Heart right ventricle (tissue), 16 donors: ENCODE results near the gene MRTFA. TPM values are rescaled to one million over a fixed set of nuclear protein-coding genes. Genes with fewer than 3 reads are reported as not detected.
"Not testable (repeated sequence)": the region's sequence is repeated elsewhere in the genome, so short reads cannot be mapped to it uniquely, and the experiment has no call there.

Source experiments
- ATAC-seq, 8 donors: fragments of 200-7000 bp; cut with Tn5 transposase; one replicate each; pipeline ENCODE4 v1.9.1; 2020; ENCODE audit warnings: mild to moderate bottlenecking in 8 of 8, moderate library complexity in 8 of 8, moderate number of reproducible peaks in 1 of 8
- DNase-seq, 2 donors: peaks; one replicate each; pipeline ENCODE4 v3.0.0-alpha.2; 2020
- H3K27ac ChIP-seq, 10 donors: fragments of 200-600 bp; sonication (generic) in 2 of 10; one replicate each; pipeline versions ENCODE4 v1.5.0 to v1.8.0; 2020 to 2022; ENCODE audit warnings: mild to moderate bottlenecking in 3 of 10
- H3K27me3 ChIP-seq, 7 donors: fragments of 200-600 bp; one replicate each; pipeline ENCODE4 v1.8.0; 2021 to 2022; ENCODE audit warnings: mild to moderate bottlenecking in 2 of 7
- H3K36me3 ChIP-seq, 9 donors: fragments of 200-600 bp; sonication (generic) in 1 of 9; one replicate each; pipeline versions ENCODE4 v1.5.0 to v1.8.0; 2020 to 2022; ENCODE audit warnings: mild to moderate bottlenecking in 2 of 9
- H3K4me1 ChIP-seq, 9 donors: fragments of 200-600 bp; sonication (generic) in 1 of 9; one replicate each; pipeline versions ENCODE4 v1.5.0 to v1.8.0; 2020 to 2022; ENCODE audit warnings: mild to moderate bottlenecking in 4 of 9
- H3K4me3 ChIP-seq, 10 donors: fragments of 200-600 bp; sonication (generic) in 2 of 10; one replicate each; pipeline versions ENCODE4 v1.5.0 to v1.8.0; 2020 to 2022; ENCODE audit warnings: mild to moderate bottlenecking in 7 of 10, moderate library complexity in 2 of 10
- H3K9me3 ChIP-seq, 11 donors: fragments of 200-600 bp in 10 of 11; sonication (generic) in 2 of 11; one replicate each; pipeline versions ENCODE4 v1.5.0 to v1.8.0; 2013 to 2022; ENCODE audit warnings: mild to moderate bottlenecking in 2 of 11, control low read depth in 1 of 11, moderate library complexity in 1 of 11
- WGBS, 2 donors: extraction: QIAGEN DNeasy Blood & Tissue Kit; methylation state at CpG; one replicate each; pipeline ENCODE4 v1.1.7; 2013; ENCODE audit warnings: inconsistent platforms in 1 of 2; 5-methylcytosine and 5-hydroxymethylcytosine counted together
- intact Hi-C, 10 donors: fragments of 100-400 bp; cut with DNase I; formaldehyde crosslinking; loops; one replicate each; pipeline versions ENCODE4 v1.11.1 to v1.14.2; 2022
- polyA plus RNA-seq, 2 donors: library from polyadenylated mRNA; stranded (reverse); fragments of 200-250 nt; gene quantifications; one replicate each; pipeline ENCODE4 v1.2.3, GENCODE V29; 2013
- total RNA-seq, 10 donors: library from RNA; stranded (reverse); fragmentation: NEBNext Ultra II Directional in 3 of 10; extraction: Animal tissue kit (Norgen Biotek cat#: 25700) in 3 of 10; gene quantifications; one replicate each; pipeline versions ENCODE4 v1.2.1 to v1.2.4, GENCODE V29; 2021 to 2023
- TF ChIP-seq, protein P1 (sequence below), 9 donors: fragments of 200-600 bp; sonication (generic) in 2 of 9; IDR thresholded peaks; one replicate each; pipeline versions ENCODE4 v1.5.0 to v1.8.0; 2021 to 2022; ENCODE audit warnings: antibody characterized with exemption in 9 of 9, mild to moderate bottlenecking in 5 of 9, moderate library complexity in 1 of 9
- donor health status: Arrhythmogenic right ventricular cardiomyopathy.
- donor health status: ischemic (EF 13 %, LVEDD 7.1; RV severe dilation, severe dysfunction).
- donor health status: healthy with polysubstance abuse.
- donor health status: DM: no; HTN: yes; CAD: no.
- donor health status: DM: no; HTN: no; CAD: no.
- donor health status: ischemic (EF 25% LVEDD 6.9; RV normal size, moderate dysfunction).
- donor health status: ischemic (EF 25% LVEDD 5.7; RV mildly dilated, moderate dysfunction).
- donor health status: healthy.
- donor health status: DM: yes; HTN: yes; CAD: no.
- donor health status: Ischemic cardiomyopathy.
- donor health status: ischemic (EF 35%, LVEDD 5.7; RV mildly dilated, moderate dysfunction).
- donor health status: nonischemic (EF 11% LVEDD 7.7; RV severe dilation, severe dysfunction).
- donor health status: DM: yes; HTN: yes; CAD: no.
- donor health status: PGD.
- donor health status: ischemic (EF 29% LVEDD 5.4; RV normal size, mild dysfunction).
- donor health status: nonischemic (EF 23%, LVEDD 6.1; RV moderate dilation, normal function).

The MRTFA gene
- total and polyA plus RNA-seq, 12 donors = 13.2 to 30.9 (median 18.9) TPM

DNA sequence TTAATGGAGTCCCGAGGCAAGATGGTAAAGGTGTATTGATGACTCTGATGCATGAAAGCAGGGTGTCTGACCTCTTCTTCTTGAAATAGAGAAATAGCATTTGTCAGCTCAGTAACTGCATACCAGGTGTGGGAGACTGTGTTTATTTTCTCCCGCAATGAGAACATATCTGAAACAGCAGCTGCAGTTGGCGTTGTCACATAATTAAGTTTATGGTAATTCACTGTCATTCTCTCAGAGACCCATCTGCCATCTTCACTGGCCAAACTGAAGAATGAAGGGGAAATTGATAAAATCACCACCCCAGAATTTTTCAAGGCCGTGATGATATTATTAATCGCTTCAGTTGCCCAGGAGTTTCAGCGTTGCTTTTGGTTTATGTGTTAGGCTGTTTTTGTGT lies 22.6 kb upstream of the MRTFA start:
- 93 to 97% methylated on average over 6 of the region's 6 CpGs for WGBS, 2 donors
- Histone ChIP-seq H3K36me3 (no peaks in the 10 kb centered on the region), H3K4me3 (no peak overlapping the region), H3K9me3 (no peaks in the 10 kb centered on the region), H3K4me1 (peaks cover 10 to 18% (median 13%) of the 10 kb centered on the region in 9 donors), H3K27me3 (no peaks in the 10 kb centered on the region), H3K27ac (no peak overlapping the region)
- ATAC-seq (no peak), DNase-seq (no peak)
- TF ChIP-seq, protein P1, sequence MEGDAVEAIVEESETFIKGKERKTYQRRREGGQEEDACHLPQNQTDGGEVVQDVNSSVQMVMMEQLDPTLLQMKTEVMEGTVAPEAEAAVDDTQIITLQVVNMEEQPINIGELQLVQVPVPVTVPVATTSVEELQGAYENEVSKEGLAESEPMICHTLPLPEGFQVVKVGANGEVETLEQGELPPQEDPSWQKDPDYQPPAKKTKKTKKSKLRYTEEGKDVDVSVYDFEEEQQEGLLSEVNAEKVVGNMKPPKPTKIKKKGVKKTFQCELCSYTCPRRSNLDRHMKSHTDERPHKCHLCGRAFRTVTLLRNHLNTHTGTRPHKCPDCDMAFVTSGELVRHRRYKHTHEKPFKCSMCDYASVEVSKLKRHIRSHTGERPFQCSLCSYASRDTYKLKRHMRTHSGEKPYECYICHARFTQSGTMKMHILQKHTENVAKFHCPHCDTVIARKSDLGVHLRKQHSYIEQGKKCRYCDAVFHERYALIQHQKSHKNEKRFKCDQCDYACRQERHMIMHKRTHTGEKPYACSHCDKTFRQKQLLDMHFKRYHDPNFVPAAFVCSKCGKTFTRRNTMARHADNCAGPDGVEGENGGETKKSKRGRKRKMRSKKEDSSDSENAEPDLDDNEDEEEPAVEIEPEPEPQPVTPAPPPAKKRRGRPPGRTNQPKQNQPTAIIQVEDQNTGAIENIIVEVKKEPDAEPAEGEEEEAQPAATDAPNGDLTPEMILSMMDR (IDR thresholded peaks at IDR 0.05) = no peak
- intact Hi-C loops = no loop called here

DNA sequence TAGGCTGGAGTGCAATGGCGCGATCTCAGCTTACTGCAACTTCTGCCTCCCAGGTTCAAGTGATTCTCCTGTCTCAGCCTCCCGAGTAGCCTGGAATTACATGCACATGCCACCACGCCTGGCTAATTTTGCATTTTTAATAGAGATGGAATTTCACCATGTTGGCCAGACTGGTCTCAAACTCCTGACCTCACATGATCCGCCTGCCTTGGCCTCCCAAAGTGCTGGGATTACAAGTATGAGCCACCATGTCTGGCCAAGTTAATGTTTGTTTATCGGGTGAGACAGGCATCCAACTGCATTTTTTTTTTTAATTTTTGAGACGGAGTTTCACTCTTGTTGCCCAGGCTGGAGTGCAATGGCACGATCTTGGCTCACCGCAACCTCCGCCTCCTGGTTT lies 20.1 kb upstream of the MRTFA start:
- ATAC-seq, intact Hi-C loops, H3K27ac ChIP-seq, H3K9me3 ChIP-seq, H3K27me3 ChIP-seq, H3K4me3 ChIP-seq, DNase-seq, H3K36me3 ChIP-seq: not testable (repeated sequence)
- 96 to 98% methylated on average over 10 of the region's 10 CpGs for WGBS, 2 donors
- peaks cover 21 to 38% (median 34%) of the 10 kb centered on the region in 9 donors for H3K4me1 ChIP-seq

DNA sequence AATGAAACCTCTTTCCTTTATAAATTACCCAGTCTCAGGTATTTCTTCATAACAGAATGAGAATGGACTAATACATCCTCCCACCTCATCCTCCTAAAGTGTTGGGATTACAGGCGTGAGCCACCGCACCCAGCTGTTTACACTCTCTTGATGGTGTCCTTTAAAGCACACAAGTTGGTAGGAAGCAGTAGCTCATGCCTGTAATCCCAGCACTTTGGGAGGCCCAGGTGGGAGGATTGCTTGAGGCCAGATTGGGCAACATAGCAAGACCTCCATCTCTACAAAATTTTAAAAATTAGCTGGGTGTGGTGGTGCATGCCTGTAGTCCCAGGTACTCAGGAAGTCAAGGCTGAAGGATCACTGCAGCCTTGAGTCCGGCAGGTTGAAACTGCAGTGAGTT lies 19.4 kb upstream of the MRTFA start:
- 94 to 98% methylated on average over 3 of the region's 3 CpGs for WGBS, 2 donors
- intact Hi-C loops = not testable (repeated sequence)

DNA sequence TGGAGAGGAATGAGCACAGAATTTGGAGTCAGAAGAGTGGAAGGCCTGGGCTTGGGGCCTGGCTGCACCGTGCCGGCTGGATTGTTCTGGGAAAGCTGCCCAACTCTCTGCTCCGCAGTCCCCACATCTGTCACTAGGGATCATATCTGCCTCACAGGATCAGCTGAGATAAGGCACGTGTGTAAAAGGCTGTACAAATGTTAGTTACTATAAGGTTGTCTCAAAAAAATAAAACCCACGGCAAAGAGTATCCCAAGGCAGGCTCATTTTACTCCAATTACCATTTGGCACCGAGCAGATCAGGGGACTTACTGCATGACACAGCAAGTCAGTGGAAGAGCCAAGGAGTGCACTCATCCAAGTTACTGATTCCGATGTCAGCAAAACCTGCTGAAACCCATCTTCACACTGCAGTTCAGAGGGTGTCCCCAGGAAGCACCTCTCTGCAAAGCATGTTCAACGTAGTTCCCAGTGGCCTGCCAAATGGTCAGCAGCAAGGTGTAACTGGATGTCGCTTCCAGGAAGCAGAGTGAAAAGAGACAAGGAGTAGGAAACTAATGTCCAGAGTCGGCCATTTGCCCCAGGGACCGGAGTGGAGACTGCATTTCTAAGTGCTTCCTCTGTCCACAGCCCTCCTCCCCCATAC lies 18.1 kb upstream of the MRTFA start:
- intact Hi-C loops = no loop called here
- TF ChIP-seq, protein P1 (IDR thresholded peaks at IDR 0.05) = peak in 7 of 9 donors; percentile 14 to 50 (median 39)
- H3K4me1 ChIP-seq = peaks cover 21 to 44% (median 42%) of the 10 kb centered on the region in 9 donors
- WGBS, 2 donors = 8 to 10% methylated on average over 11 of the region's 11 CpGs
- H3K9me3 ChIP-seq = no peaks in the 10 kb centered on the region
- DNase-seq = peak; percentile 64 to 77
- no peaks in the 10 kb centered on the region for H3K36me3 ChIP-seq
- peak; percentile 23 to 47 (median 42) for ATAC-seq
- no peaks in the 10 kb centered on the region for H3K27me3 ChIP-seq
- peak overlapping the region; percentile 11 to 99 (median 96) for H3K27ac ChIP-seq
- peak overlapping the region in 1 of 10 donors; percentile 19 for H3K4me3 ChIP-seq

More for the DNA sequence above, 19.4 kb upstream of the MRTFA start:
- DNase-seq, H3K9me3 ChIP-seq, H3K4me3 ChIP-seq, H3K27me3 ChIP-seq, H3K36me3 ChIP-seq, ATAC-seq: not testable (repeated sequence)
- Histone ChIP-seq H3K4me1 (peaks cover 21 to 43% (median 40%) of the 10 kb centered on the region in 9 donors), H3K27ac (peak overlapping the region in 1 of 10 donors; percentile 97)

DNA sequence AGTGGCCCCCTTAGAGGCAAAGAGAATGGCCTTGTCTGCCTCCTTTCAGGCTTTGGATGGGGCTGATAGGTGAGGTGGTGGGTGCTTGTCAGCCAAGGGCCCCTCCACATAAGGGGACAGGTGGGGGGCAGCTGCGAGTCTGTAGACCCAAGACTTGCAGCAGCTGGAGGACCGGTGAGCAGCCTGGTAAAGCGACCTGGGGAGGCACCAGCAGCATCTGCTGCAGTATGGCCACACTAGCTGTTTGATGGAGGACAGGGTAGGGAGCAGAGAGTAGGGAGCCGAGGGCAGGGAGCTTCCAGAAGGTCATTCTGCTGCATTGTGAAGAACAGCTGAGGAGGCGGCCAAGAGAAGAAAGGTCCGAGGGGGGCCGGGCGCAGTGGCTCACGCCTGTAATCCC lies 16.8 kb upstream of the MRTFA start:
- WGBS, 2 donors = 94 to 97% methylated on average over 9 of the region's 9 CpGs
- DNase-seq (no peak), ATAC-seq (no peak)
- H3K27ac ChIP-seq = peak overlapping the region in 9 of 10 donors; percentile 67 to 99 (median 97)
- TF ChIP-seq, protein P1 (IDR thresholded peaks at IDR 0.05) = no peak
- no peak overlapping the region for H3K4me3 ChIP-seq
- intact Hi-C loops = no loop called here
- H3K27me3 ChIP-seq = no peaks in the 10 kb centered on the region
- no peaks in the 10 kb centered on the region for H3K36me3 ChIP-seq
- H3K4me1 ChIP-seq = peaks cover 21 to 44% (median 42%) of the 10 kb centered on the region in 9 donors
- H3K9me3 ChIP-seq = no peaks in the 10 kb centered on the region
